ENCODE data around the gene TRIM27.
"Not testable (repeated sequence)": the region's sequence is repeated elsewhere in the genome, so short reads cannot be mapped to it uniquely, and the experiment has no call there.

Gene TRIM27

GRCh38 chr6:28923318-28924102 lies at the start of gene TRIM27:
TSS of gene TRIM27 (minus strand) at chr6:28923985. CDS start at chr6:28923632, 353 bp downstream.
- peak; percentile 72 for DNase-seq

GRCh38 chr6:28970056-28970455 lies 46.3 kb upstream of the TRIM27 start:
- not testable (repeated sequence) for DNase-seq

- no peak for DNase-seq
Measured at GRCh38 chr6:28969129-28969528, 45.3 kb upstream of the TRIM27 start.

- DNase-seq = no peak
Measured at GRCh38 chr6:28968476-28968875, 44.7 kb upstream of the TRIM27 start.

GRCh38 chr6:28965706-28966105 lies 41.9 kb upstream of the TRIM27 start:
- no peak for DNase-seq

- no peak for DNase-seq
Measured at GRCh38 chr6:28960846-28961500, 37.2 kb upstream of the TRIM27 start.

- not testable (repeated sequence) for DNase-seq
Measured at GRCh38 chr6:28958561-28959243, 34.9 kb upstream of the TRIM27 start.

- not testable (repeated sequence) for DNase-seq
Measured at GRCh38 chr6:28957795-28958314, 34.1 kb upstream of the TRIM27 start.

- no peak for DNase-seq
Measured at GRCh38 chr6:28956331-28956730, 32.5 kb upstream of the TRIM27 start.

GRCh38 chr6:28953585-28954258 lies 29.9 kb upstream of the TRIM27 start:
- DNase-seq = no peak

- peak; percentile 54 for DNase-seq
Measured at GRCh38 chr6:28953039-28953584, 29.3 kb upstream of the TRIM27 start.

- DNase-seq = not testable (repeated sequence)
Measured at GRCh38 chr6:28949656-28950195, 25.9 kb upstream of the TRIM27 start.

GRCh38 chr6:28948782-28949486 lies 25.1 kb upstream of the TRIM27 start:
- DNase-seq = no peak

GRCh38 chr6:28947831-28948270 lies 24.1 kb upstream of the TRIM27 start:
- DNase-seq = no peak

GRCh38 chr6:28947067-28947765 lies 23.4 kb upstream of the TRIM27 start:
- DNase-seq = no peak

GRCh38 chr6:28945349-28945748 lies 21.6 kb upstream of the TRIM27 start:
- DNase-seq = no peak

- peak; percentile 75 for DNase-seq
Measured at GRCh38 chr6:28944412-28944865, 20.7 kb upstream of the TRIM27 start.

GRCh38 chr6:28943557-28944411 lies 20.0 kb upstream of the TRIM27 start:
- DNase-seq = peak; percentile 55

- DNase-seq = no peak
Measured at GRCh38 chr6:28943223-28943556, 19.4 kb upstream of the TRIM27 start.

Data from activated T-cell treated with anti-CD3 and anti-CD28 coated beads for 4 hours (primary cell).